ENCODE results near the gene RAB9A. TPM values are rescaled to one million over a fixed set of nuclear protein-coding genes. Genes with fewer than 3 reads are reported as not detected.

Gene RAB9A
- total RNA-seq, 4 donors from 2014 or later, result 20.8 to 33.1 (median 25.4) TPM

- Histone ChIP-seq H3K9me3 (no peaks in the 10 kb centered on the region), H3K4me1 (peaks cover 33 to 68% (median 58%) of the 10 kb centered on the region in 4 donors), H3K27ac (replicated peaks in 1 of 4) (no peak overlapping the region), H3K36me3 (no peaks in the 10 kb centered on the region), H3K4me3 (no peak overlapping the region), H3K27me3 (no peaks in the 10 kb centered on the region)
- WGBS, result 79% methylated on average over 7 of the region's 7 CpGs
- no peak for DNase-seq (ENCODE audit: extremely low spot score)
- intact Hi-C loops (cut with DNase I), result no loop called here
- TF ChIP-seq POLR2AphosphoS5 (IDR thresholded peaks at IDR 0.05) (no peak), CTCF (IDR thresholded peaks at IDR 0.05) (no peak), EP300 (IDR thresholded peaks at IDR 0.05) (no peak), POLR2A (IDR thresholded peaks at IDR 0.05; ENCODE audit: low read depth) (no peak)
Measured at GRCh38 chrX:13691841-13692371, 3.0 kb downstream of the RAB9A start.

- H3K27me3 ChIP-seq, result no peaks in the 10 kb centered on the region
- TF ChIP-seq POLR2AphosphoS5 (IDR thresholded peaks at IDR 0.05) (no peak), EP300 (IDR thresholded peaks at IDR 0.05) (no peak), POLR2A (IDR thresholded peaks at IDR 0.05; ENCODE audit: low read depth) (no peak), CTCF (IDR thresholded peaks at IDR 0.05) (no peak)
- H3K4me3 ChIP-seq, result no peak overlapping the region
- H3K4me1 ChIP-seq, result peaks cover 33 to 71% (median 64%) of the 10 kb centered on the region in 4 donors
- peak overlapping the region in 2 of 4 donors; percentile 2 to 33 for H3K27ac ChIP-seq (replicated peaks in 1 of 4)
- WGBS, result 80% methylated on average over 5 of the region's 5 CpGs
- no peak for DNase-seq (ENCODE audit: extremely low spot score)
- no peaks in the 10 kb centered on the region for H3K36me3 ChIP-seq
- intact Hi-C loops (cut with DNase I), result no loop called here
- no peaks in the 10 kb centered on the region for H3K9me3 ChIP-seq
Measured at GRCh38 chrX:13692771-13693231, 3.9 kb downstream of the RAB9A start.

GRCh38 chrX:13693341-13693961, 4.5 kb downstream of the RAB9A start:
- peak overlapping the region in 2 of 4 donors; percentile 2 to 33 for H3K27ac ChIP-seq (replicated peaks in 1 of 4)
- 61% methylated on average over 7 of the region's 7 CpGs for WGBS
- H3K9me3 ChIP-seq, result no peaks in the 10 kb centered on the region
- intact Hi-C loops (cut with DNase I), result no loop called here
- H3K4me3 ChIP-seq, result no peak overlapping the region
- no peaks in the 10 kb centered on the region for H3K27me3 ChIP-seq
- no peaks in the 10 kb centered on the region for H3K36me3 ChIP-seq
- no peak for DNase-seq (ENCODE audit: extremely low spot score)
- TF ChIP-seq POLR2A (IDR thresholded peaks at IDR 0.05; ENCODE audit: low read depth) (no peak), CTCF (IDR thresholded peaks at IDR 0.05) (no peak), EP300 (IDR thresholded peaks at IDR 0.05) (no peak), POLR2AphosphoS5 (IDR thresholded peaks at IDR 0.05) (no peak)
- H3K4me1 ChIP-seq, result peaks cover 33 to 75% (median 67%) of the 10 kb centered on the region in 4 donors

DNA sequence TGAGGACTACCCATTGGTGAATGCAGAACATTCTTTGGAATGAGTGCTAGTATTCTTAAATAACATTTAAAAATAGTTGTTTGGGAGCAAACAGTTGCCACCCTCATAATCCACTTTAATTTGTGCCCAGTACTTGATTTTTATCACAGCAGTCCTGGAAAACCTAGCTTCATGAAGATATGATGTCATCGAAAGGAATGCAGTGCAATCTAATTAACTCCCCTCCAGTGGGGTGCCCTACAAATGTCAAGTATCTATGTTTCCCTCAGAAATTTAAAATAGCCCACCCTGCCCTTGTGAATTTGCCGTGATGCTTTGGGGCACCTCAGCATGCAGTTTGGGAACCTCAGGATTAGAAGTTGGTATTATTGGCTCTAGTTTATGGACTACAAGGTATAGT, 5.4 kb downstream of the RAB9A start:
- no peak for DNase-seq (ENCODE audit: extremely low spot score)
- peak overlapping the region in 1 of 4 donors; percentile 17 for H3K27ac ChIP-seq (replicated peaks in 1 of 4)
- no peaks in the 10 kb centered on the region for H3K9me3 ChIP-seq
- no peak for TF ChIP-seq POLR2AphosphoS5 (IDR thresholded peaks at IDR 0.05)
- no peak for TF ChIP-seq EP300 (IDR thresholded peaks at IDR 0.05)
- no peak for TF ChIP-seq POLR2A (IDR thresholded peaks at IDR 0.05; ENCODE audit: low read depth)
- no peak for TF ChIP-seq CTCF (IDR thresholded peaks at IDR 0.05)
- WGBS, result 73% methylated on average over 2 of the region's 2 CpGs
- H3K27me3 ChIP-seq, result no peaks in the 10 kb centered on the region
- intact Hi-C loops (cut with DNase I), result no loop called here
- H3K4me1 ChIP-seq, result peaks cover 37 to 78% (median 76%) of the 10 kb centered on the region in 4 donors
- no peaks in the 10 kb centered on the region for H3K36me3 ChIP-seq
- H3K4me3 ChIP-seq, result no peak overlapping the region
